SH-SY5Y (cell line): Measurements from ENCODE around the gene ZNF862.

Experiments
- GATA2 ChIP-seq: IDR thresholded peaks from 2 replicates; pipeline ENCODE4 v1.6.1; 2011; ENCODE audit warnings: mild to moderate bottlenecking, low read depth, low read length
- GATA3 ChIP-seq: IDR thresholded peaks from 2 replicates; pipeline ENCODE4 v1.6.1; 2011; ENCODE audit warnings: low read depth, mild to moderate bottlenecking, low read length, moderate library complexity

The ZNF862 gene

DNA sequence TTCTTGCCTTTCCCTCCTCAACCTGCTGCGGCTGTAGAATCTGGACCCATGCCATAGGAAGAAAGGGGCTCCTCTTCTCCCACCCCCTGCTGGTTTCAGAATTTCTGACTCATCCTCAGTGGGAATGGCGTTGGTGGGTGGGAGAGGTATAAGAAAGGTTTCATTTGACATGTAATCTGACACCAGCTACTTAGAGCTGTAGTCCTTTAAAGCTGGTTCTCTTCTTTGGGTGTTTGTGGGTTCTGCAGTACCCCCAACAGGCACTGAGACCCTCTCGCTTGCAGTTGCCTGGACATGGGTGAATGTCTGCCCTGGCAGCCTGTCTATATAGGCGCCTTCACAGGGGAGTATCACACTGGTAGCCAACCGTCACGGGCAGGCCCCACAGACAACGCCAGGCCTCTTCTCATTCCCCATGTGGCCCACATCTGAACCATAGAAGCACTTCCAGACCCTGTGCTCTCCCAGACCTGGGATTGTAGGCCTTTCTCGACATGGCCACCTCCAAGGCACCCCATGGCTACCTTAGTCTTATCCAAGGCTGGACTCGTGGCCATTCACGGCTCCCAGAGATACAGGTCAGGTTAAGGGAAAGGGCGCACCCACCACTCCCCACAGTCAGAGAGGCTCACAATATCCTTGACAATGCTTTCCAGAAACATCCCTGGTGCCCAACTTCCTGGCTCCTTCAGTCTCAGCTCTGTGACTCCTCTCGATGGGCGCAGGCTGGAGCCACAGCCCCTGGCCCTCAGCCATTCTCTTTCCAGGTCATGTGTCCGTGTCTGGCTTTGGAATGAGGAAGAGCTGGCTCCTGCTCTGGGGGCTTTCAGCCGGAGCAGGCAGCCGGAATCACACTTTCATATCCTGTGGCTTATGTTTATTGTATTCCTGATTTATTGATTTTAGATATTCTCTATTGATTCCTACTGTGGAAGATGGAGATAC, 17.5 kb downstream of the ZNF862 start:
- TF ChIP-seq GATA2: no peak
- no peak for TF ChIP-seq GATA3

DNA sequence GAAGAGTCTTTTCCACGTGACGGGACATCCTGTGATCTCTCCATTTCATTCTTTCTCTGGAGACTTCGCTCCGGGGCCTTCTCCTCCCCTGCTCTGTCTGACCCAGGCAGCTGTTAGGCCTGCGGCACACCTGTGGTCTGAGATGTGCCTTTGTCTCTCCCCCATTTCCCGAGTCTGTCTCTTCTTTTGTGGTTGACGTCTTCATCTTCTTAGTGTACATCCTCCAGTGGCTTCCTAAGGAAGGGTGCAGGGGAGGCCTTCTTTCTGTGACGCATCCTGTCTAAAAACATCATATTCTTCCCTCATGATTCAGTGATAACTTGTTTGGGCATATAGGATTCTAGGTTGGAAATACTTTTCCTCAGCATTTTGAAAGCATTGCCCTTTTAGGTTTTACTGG, 18.4 kb downstream of the ZNF862 start:
- no peak for TF ChIP-seq GATA2
- no peak for TF ChIP-seq GATA3

DNA sequence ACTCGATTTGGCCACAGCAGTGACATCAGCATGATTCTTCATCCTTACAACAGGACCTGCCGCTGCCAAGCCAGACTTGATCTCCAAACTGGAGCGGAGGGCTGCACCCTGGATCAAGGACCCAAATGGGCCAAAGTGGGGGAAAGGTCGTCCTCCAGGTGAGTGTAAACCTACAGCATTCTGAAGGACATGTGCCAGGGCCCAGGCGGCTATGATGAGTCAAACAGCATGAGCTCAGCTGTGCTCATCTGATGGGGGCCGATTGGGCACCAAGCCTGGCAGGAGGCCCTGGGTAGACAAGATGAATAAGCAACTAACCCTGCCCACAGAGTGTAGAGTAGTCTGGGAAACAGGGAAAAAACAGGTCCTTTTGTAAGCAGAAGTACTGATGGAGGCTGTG, 21.2 kb downstream of the ZNF862 start:
- TF ChIP-seq GATA3 (no peak), GATA2 (no peak)

DNA sequence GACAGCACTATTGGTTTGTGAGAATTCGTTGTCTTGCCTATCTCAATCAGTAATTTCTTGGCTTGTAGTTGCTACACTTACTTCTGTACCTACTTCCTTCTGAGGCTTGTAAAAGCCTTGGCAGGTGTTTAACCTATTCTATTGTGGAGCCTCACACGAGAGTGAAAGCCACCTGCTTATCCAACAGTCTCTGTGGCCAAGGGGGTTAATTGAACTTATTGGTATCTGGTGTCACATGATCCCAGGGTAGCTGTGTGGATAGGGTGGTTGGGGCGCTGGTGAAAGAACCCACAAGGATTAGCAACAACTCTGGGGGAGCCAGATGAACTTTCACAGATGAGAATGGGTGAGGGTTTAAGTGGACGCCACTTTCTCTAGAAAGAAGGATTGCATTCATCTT, 21.7 kb downstream of the ZNF862 start:
- TF ChIP-seq GATA3: no peak
- TF ChIP-seq GATA2: no peak

DNA sequence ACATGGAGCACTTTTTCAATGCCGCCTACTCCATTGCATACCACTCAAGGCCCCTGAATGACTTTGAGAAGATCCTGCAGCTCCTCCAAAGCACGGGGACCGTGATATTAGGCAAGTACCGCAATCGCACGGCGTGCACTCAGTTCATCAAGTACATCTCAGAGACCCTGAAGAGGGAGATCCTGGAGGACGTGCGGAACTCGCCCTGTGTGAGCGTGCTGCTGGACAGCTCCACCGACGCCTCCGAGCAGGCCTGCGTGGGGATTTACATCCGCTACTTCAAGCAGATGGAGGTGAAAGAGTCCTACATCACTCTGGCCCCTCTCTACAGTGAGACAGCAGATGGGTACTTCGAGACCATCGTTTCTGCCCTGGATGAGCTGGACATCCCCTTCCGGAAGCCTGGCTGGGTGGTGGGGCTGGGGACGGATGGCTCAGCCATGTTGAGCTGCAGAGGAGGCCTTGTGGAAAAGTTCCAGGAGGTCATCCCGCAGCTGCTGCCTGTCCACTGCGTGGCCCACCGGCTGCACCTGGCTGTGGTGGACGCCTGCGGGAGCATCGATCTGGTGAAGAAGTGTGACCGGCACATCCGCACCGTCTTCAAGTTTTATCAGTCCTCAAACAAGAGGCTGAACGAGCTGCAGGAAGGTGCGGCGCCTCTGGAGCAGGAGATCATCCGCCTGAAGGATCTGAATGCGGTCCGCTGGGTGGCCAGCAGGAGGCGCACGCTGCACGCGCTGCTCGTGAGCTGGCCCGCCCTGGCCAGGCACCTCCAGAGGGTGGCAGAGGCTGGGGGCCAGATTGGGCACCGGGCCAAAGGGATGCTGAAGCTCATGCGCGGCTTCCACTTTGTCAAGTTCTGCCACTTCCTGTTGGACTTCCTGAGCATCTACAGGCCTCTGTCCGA, 22.9 kb downstream of the ZNF862 start:
- TF ChIP-seq GATA2: no peak
- TF ChIP-seq GATA3: no peak

DNA sequence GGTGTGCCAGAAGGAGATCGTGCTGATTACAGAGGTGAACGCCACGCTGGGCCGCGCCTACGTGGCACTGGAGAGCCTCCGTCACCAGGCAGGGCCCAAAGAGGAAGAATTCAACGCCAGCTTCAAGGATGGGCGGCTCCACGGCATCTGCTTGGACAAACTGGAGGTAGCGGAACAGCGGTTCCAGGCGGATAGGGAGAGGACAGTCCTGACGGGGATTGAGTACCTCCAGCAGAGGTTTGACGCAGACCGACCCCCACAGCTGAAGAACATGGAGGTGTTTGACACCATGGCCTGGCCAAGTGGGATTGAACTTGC, 23.5 kb downstream of the ZNF862 start:
- TF ChIP-seq GATA3: no peak
- TF ChIP-seq GATA2: no peak

DNA sequence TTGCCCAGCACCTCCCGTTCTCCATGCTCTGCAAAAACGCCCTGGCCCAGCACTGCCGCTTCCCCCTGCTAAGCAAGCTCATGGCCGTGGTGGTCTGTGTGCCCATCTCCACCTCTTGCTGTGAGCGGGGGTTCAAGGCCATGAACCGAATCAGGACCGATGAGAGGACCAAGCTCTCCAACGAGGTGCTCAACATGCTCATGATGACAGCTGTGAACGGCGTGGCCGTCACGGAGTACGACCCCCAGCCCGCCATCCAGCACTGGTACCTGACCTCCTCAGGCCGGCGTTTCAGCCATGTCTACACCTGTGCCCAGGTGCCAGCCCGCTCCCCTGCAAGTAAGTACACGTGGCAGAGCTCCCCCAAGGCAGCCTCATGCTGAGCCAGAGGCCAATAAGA, 24.0 kb downstream of the ZNF862 start:
- no peak for TF ChIP-seq GATA2
- no peak for TF ChIP-seq GATA3

DNA sequence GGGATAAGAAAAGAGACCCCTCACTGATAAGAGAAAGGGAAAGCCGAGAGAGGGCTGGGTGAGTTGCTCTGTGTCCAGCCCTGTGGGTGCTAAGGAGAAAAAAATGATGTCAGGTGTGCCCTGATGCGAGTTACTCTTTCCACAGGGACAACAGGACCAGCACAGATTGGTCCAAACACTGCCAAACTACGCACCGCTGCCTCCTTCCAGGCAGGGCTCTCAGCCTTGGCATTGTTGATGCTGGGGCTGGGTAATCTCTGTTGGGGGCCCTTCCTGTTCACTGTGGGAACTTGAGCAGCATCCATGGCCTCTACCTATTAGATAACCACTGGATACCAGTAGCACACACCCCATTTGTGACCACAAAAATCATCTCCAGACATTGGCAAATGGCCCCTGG, 25.3 kb downstream of the ZNF862 start:
- TF ChIP-seq GATA3 (no peak), GATA2 (no peak)

DNA sequence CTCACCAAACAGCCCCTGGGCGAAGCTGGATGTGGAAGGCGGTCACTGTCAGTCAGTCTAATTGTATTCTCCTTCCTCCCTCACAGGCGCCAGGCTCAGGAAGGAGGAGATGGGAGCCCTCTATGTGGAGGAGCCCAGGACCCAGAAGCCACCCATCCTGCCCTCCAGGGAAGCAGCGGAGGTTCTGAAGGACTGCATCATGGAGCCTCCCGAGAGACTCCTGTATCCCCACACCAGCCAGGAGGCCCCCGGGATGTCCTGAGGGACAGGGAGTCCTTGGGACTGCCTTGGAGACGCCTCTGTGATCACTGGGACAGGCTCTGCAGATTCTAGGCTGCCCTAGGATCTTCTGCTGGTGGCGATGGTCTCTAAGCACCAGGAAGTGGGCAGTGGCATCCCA, 25.8 kb downstream of the ZNF862 start:
- TF ChIP-seq GATA3: no peak
- no peak for TF ChIP-seq GATA2

DNA sequence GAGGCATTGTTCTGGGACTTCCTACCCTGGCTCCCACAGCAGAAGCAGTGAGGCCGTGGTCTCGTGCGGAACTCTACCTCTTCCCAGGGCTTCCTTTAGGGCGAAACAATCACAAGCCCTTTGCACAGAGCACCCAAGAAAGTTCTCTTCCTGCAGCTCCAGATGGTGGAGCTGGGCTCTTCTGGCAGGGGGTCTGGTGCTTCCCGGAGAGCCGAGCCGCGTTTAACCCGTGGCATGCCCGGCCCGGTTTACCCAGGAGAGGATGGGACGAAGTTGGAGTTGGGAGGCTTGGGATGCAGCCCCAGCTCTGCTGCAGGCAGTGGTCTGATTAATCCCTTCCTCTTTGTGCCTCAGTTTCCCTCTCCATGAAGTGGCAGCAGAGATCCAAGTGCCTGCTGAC, 26.6 kb downstream of the ZNF862 start:
- TF ChIP-seq GATA3 (no peak), GATA2 (no peak)

DNA sequence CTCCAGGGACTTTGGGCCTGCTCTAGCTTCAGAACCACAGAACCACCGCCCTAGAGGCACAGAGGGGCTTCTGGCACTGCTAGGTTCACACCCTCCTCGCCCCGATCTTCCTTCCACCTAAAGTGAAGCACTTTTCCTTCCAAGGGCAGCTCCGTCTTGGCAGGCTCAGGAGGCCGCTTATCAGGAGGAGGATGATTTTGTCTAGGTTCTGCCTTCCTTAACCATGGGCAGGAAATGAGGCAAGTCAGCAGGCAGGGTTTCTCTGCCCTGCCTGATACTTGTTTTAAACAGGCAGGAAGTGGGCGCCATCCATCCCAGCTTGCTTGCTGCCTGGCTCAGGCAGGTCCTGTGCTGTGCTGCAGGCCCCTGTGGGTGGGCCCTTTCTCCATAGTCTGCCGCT, 27.3 kb downstream of the ZNF862 start:
- TF ChIP-seq GATA3: no peak
- TF ChIP-seq GATA2: no peak

DNA sequence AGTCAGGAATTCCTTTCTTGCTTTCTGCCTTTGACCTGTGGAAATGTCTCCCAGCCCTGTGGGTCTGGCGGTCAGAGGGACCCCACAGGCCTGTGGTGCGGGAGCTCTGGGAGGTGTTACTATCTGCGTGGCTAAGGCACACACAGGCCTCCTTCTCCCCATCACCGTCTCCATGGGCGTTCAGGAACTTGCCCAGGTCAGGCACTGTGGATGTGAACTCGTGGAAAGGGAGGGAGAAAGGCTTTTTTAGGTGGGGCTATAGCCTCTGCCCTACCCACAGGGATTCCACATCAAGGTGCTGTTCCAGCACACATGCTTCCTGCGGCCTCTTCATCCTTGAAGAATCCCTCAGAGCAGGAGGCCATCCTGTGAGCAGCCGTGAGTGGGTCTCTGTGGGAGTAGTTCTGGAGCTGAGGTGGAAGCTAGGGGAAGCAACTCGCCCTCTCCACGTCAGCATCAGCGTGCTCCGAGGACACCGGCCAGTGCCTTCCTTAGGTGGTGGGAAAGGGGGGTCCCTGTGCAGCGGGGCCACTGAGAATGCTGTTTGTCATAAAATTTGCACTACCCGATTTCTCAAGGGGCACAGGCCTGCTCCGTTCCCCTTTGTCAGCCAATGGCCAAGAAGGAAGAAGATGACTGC, 28.1 kb downstream of the ZNF862 start:
- TF ChIP-seq GATA2 (no peak), GATA3 (no peak)

DNA sequence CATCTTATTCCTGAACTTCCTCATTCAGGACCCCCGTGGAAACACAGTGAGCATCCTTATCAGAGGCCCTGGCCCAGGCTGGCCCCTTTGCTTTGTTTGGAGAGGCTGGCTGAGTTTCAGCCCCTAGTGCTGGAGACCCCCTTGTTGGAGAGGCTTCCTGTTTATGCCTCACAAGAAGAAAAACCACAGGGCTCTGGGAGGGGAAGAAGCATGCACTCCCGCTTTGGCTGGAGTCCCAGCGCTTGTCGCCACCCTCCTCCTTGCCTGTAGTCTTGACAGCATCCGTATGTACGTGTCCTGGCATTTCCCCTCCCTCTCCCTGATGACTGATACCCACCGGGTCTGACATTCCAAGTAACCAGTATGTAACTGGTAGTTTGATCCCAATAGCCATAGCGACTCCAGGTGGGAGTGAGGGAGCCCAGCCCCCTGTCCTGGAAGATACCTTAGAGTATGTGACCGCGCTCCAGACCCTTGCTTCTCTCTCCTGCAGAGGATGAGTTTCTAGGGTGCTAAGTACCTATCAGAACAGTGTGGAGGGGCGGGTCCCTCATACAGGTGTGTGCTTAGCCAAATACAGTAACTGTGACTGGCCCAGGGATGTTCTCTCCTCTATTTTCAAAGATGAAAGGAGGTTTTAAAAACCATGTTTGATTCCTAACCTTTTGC, 28.7 kb downstream of the ZNF862 start:
- TF ChIP-seq GATA2 (no peak), GATA3 (no peak)

DNA sequence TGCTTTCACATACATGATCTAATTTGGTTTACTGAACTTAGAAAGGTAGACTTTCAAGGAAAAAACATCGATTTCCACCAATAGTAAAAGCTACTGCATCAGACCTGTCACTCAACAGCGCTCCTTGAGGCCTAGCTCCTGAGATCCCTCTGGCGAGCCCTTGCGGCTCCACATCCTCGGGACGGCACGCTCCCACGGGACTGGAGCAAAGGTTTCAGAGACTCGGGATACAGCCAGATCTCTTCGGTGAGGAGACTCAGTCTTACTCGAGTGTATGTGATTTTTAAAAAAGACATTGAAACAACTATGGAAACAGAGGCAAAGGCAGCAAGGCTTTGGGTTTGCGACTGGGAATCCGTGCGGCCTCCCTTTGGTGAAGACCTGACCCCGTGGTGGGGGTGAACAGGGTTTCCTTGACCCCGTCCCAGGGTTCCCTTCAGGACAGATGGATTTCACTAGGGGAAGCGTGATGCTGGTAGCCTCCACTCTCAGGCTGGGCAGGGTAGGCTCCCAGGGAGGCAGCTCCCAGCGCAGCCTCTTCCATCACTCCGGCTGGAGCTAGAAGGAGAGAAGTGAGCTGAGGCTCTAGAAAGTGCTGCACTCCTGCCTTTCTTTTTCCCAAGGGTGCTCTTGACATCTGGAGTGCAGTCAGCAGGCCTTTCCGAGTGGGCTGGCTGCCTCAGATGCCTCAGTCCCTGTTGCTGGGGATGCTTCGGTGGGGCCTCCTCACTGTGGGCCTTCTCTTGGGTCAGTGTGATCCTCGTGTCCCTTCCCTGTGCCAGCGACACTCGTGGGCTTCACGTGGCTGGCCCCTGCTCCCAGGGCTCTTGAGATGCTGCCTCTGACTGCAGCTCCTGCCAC, 29.8 kb downstream of the ZNF862 start:
- no peak for TF ChIP-seq GATA3
- no peak for TF ChIP-seq GATA2

DNA sequence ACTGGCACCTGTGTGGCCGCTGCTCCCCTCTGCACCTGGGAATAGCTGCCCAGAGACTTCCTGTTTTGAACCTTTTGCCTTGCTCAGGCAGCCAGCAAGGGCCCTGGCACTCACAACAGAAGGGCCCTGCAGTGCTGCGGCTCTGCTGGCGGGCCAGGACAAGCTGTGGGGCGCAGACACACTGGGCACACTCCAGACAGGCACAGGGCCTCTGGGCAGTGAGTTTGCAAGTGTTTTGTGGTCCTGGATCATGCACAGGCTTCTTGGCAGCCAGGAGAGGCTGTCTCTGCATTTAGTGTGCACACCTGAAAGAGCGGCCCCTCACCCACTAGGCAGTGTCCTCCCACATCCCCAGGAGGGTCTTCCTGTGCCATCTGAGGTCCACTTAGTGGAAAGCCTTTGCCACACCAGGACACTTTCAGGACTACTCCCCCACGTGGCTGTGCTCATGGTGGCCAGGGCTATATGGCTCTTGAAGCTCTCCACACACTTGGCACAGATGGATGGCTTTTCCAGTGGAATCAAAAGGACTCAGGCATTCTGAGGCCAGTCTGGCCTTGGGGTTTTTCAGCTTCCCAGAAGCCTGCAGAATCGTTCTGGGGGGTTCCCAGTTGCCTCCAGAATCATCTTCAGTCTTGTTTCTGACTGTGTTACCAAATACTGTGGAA, 30.6 kb downstream of the ZNF862 start:
- TF ChIP-seq GATA3 (no peak), GATA2 (no peak)
